IMR-90 (cell line): ENCODE results near the gene SLC26A2. TPM values are rescaled to one million over a fixed set of nuclear protein-coding genes. Genes with fewer than 3 reads are reported as not detected.
A peak's percentile ranks its signal among the peaks of the same experiment; 100 is the strongest.

Experiments used
- ATAC-seq: fragments of 200-7000 bp; cut with Tn5 transposase; 2 replicates; pipeline ENCODE4 v1.9.1; 2020; ENCODE audit warnings: low read depth, mild to moderate bottlenecking, moderate library complexity
- BruUV-seq: library from RNA; stranded (reverse); fragments of 400-500 nt; replicated peaks from 2 replicates; lab custom pipeline; 2021; lab: Mats Ljungman, UMichigan
- CTCF ChIA-PET: fragments of 300-600 bp; formaldehyde crosslinking; extraction: SDS; loops from one replicate; lab custom pipeline; 2021; ENCODE audit warnings: antibody characterized with exemption; lab: Yijun Ruan, JAX
- POLR2A ChIA-PET: fragments of 300-600 bp; sonication (Branson Sonifier 250); formaldehyde crosslinking; loops from one replicate; lab custom pipeline; 2022; ENCODE audit warnings: antibody characterized with exemption; ENCODE audit not compliant: unreplicated experiment; lab: Charles Lee
- DNase-seq: peaks from one replicate; pipeline ENCODE4 v3.0.0; 2013
- H2AFZ ChIP-seq: replicated peaks from 2 replicates; pipeline ENCODE3; 2013; ENCODE audit warnings: low read length, mild to moderate bottlenecking; ENCODE audit not compliant: poor library complexity
- H2AK5ac ChIP-seq: 2 replicates; pipeline ENCODE4 v1.6.1; 2013; ENCODE audit warnings: low read depth, low read length, inconsistent platforms
- H2AK9ac ChIP-seq: replicated peaks from 2 replicates; pipeline ENCODE3; 2013; ENCODE audit warnings: mild to moderate bottlenecking, low read depth, low read length, moderate library complexity; ENCODE audit not compliant: poor library complexity
- H2BK120ac ChIP-seq: 2 replicates; pipeline ENCODE4 v1.6.1; 2013; ENCODE audit warnings: low read depth, low read length, inconsistent platforms
- H2BK15ac ChIP-seq: 3 replicates; pipeline ENCODE4 v1.6.1; 2013; ENCODE audit warnings: low read depth, low read length, inconsistent platforms
- H2BK20ac ChIP-seq: 2 replicates; pipeline ENCODE4 v1.6.1; 2013; ENCODE audit warnings: low read depth, mild to moderate bottlenecking, inconsistent platforms, low read length, moderate library complexity
- H2BK5ac ChIP-seq: 2 replicates; pipeline ENCODE4 v1.6.1; 2013; ENCODE audit warnings: mild to moderate bottlenecking, low read depth, low read length, inconsistent platforms; ENCODE audit not compliant: poor library complexity, severe bottlenecking
- H3K14ac ChIP-seq: replicated peaks from 2 replicates; pipeline ENCODE4 v1.6.1; 2013; ENCODE audit warnings: low read depth, low read length, inconsistent platforms
- H3K18ac ChIP-seq: 2 replicates; pipeline ENCODE4 v1.6.1; 2013; ENCODE audit warnings: low read depth, low read length, control low read depth
- H3K23ac ChIP-seq: 2 replicates; pipeline ENCODE4 v1.6.1; 2013; ENCODE audit warnings: low read depth, low read length, inconsistent platforms
- H3K27ac ChIP-seq: 2 replicates; pipeline ENCODE4 v1.5.1; 2013; ENCODE audit warnings: mild to moderate bottlenecking, control low read depth, low read length; ENCODE audit not compliant: insufficient read depth
- H3K27me3 ChIP-seq: 2 replicates; pipeline ENCODE4 v1.6.1; 2013; ENCODE audit warnings: low read length; ENCODE audit not compliant: control insufficient read depth, insufficient read depth
- H3K36me3 ChIP-seq: 2 replicates; pipeline ENCODE4 v1.6.1; 2013; ENCODE audit warnings: low read length, mixed read lengths; ENCODE audit not compliant: control insufficient read depth, insufficient read depth
- H3K4ac ChIP-seq: 2 replicates; pipeline ENCODE4 v1.6.1; 2013; ENCODE audit warnings: low read depth, low read length, inconsistent platforms
- H3K4me1 ChIP-seq: 2 replicates; pipeline ENCODE4 v1.6.1; 2013; ENCODE audit warnings: low read length, mixed read lengths; ENCODE audit not compliant: control insufficient read depth, insufficient read depth
- H3K4me2 ChIP-seq: 2 replicates; pipeline ENCODE4 v1.6.1; 2013; ENCODE audit warnings: low read depth, mild to moderate bottlenecking, control low read depth, low read length, moderate library complexity
- H3K4me3 ChIP-seq: 2 replicates; pipeline ENCODE4 v1.5.1; 2013; ENCODE audit warnings: low read depth, mild to moderate bottlenecking, control low read depth, low read length, moderate library complexity; ENCODE audit not compliant: insufficient read depth
- H3K56ac ChIP-seq: 2 replicates; pipeline ENCODE4 v1.6.1; 2013; ENCODE audit warnings: low read length, inconsistent platforms; ENCODE audit not compliant: insufficient read depth; ENCODE audit errors: extremely low read depth
- H3K79me1 ChIP-seq, 2 experiments: 2 replicates each; pipeline ENCODE4 v1.6.1; 2013; ENCODE audit warnings: low read length in 2 of 2, inconsistent platforms in 1 of 2, low read depth in 1 of 2
- H3K9ac ChIP-seq: 2 replicates; pipeline ENCODE4 v1.6.1; 2013; ENCODE audit warnings: low read depth, low read length, control low read depth
- H3K9me1 ChIP-seq: 2 replicates; pipeline ENCODE4 v1.6.1; 2013; ENCODE audit warnings: low read length, inconsistent platforms; ENCODE audit not compliant: insufficient read depth
- H3K9me3 ChIP-seq: 2 replicates; pipeline ENCODE4 v1.6.1; 2013; ENCODE audit warnings: low read length; ENCODE audit not compliant: control insufficient read depth, insufficient read depth
- H4K20me1 ChIP-seq: 2 replicates; pipeline ENCODE4 v1.6.1; 2013; ENCODE audit warnings: low read length, inconsistent platforms; ENCODE audit not compliant: insufficient read depth
- H4K5ac ChIP-seq: 2 replicates; pipeline ENCODE4 v1.6.1; 2013; ENCODE audit warnings: mild to moderate bottlenecking, low read depth, low read length, control low read depth
- H4K8ac ChIP-seq, 2 experiments: 2 replicates each; pipeline ENCODE4 v1.6.1; 2013; ENCODE audit warnings: low read depth in 2 of 2, low read length in 2 of 2, control low read depth in 1 of 2, inconsistent platforms in 1 of 2
- H4K91ac ChIP-seq: 2 replicates; pipeline ENCODE4 v1.6.1; 2013; ENCODE audit warnings: low read depth, low read length, inconsistent platforms; ENCODE audit not compliant: insufficient read depth
- CEBPB ChIP-seq: IDR thresholded peaks from 2 replicates; pipeline ENCODE4 v1.6.1; 2012; ENCODE audit warnings: low read depth, low read length, improper control_type of control experiment
- CHD1 ChIP-seq: IDR thresholded peaks from 2 replicates; pipeline ENCODE4 v1.6.1; 2012; ENCODE audit warnings: low read depth, low read length, improper control_type of control experiment
- CTCF ChIP-seq: conservative IDR thresholded peaks from 2 replicates; pipeline ENCODE4 v1.5.1; 2012; ENCODE audit warnings: mild to moderate bottlenecking, low read depth, low read length, improper control_type of control experiment
- ELK1 ChIP-seq: fragments of 150-350 bp; IDR thresholded peaks from 2 replicates; pipeline ENCODE4 v1.6.1; 2016; ENCODE audit warnings: low read depth, mild to moderate bottlenecking, low read length, moderate library complexity, borderline replicate concordance
- FOS ChIP-seq: fragments of 150-350 bp; IDR thresholded peaks from 2 replicates; pipeline ENCODE4 v1.6.1; 2016; ENCODE audit warnings: low read depth, low read length
- MAFK ChIP-seq: IDR thresholded peaks from 2 replicates; pipeline ENCODE4 v1.6.1; 2012; ENCODE audit warnings: low read depth, low read length, improper control_type of control experiment
- MAZ ChIP-seq: IDR thresholded peaks from 2 replicates; pipeline ENCODE4 v1.6.1; 2012; ENCODE audit warnings: low read depth, mild to moderate bottlenecking, low read length, improper control_type of control experiment, moderate library complexity, borderline replicate concordance
- NFE2L2 ChIP-seq: fragments of 150-350 bp; IDR thresholded peaks from 2 replicates; pipeline ENCODE4 v1.6.1; 2016; ENCODE audit warnings: low read depth, mild to moderate bottlenecking, low read length
- POLR2A ChIP-seq: IDR thresholded peaks from 2 replicates; pipeline ENCODE4 v1.6.1; 2012; ENCODE audit warnings: mild to moderate bottlenecking, low read depth, low read length
- RAD21 ChIP-seq: IDR thresholded peaks from 2 replicates; pipeline ENCODE4 v1.6.1; 2012; ENCODE audit warnings: low read length, improper control_type of control experiment
- RCOR1 ChIP-seq: IDR thresholded peaks from 2 replicates; pipeline ENCODE4 v1.6.1; 2012; ENCODE audit warnings: mild to moderate bottlenecking, low read length, improper control_type of control experiment; ENCODE audit not compliant: insufficient replicate concordance
- SMC3 ChIP-seq: fragments of 150-350 bp; IDR thresholded peaks from 2 replicates; pipeline ENCODE4 v1.6.1; 2016; ENCODE audit warnings: low read depth, mild to moderate bottlenecking, antibody characterized with exemption, low read length, moderate library complexity
- USF2 ChIP-seq: fragments of 150-350 bp; IDR thresholded peaks from 2 replicates; pipeline ENCODE4 v1.6.1; 2017; ENCODE audit warnings: mild to moderate bottlenecking, antibody characterized with exemption, low read length, low read depth
- WGBS, 2 experiments: methylation state at CpG; one replicate each; pipeline versions ENCODE4 v1.1.5 to v1.1.7; 2013; ENCODE audit warnings: missing lambda C conversion rate in 2 of 2; ENCODE audit not compliant: insufficient read length in 1 of 2; ENCODE audit errors: extremely low coverage in 2 of 2; 5-methylcytosine and 5-hydroxymethylcytosine counted together
- dilution Hi-C: fragments of 300-500 bp; cut with HindIII; formaldehyde crosslinking; loops from one replicate; pipeline ENCODE4 v1.14.3; 2018; ENCODE audit warnings: low sequenced_read_pairs; ENCODE audit not compliant: unreplicated experiment
- in situ Hi-C: fragments of 300-500 bp; cut with MboI; formaldehyde crosslinking; loops from 3 replicates; pipeline ENCODE4 v1.14.3; 2019; ENCODE audit warnings: low sequenced_read_pairs, inconsistent platforms, mixed read lengths
- intact Hi-C: fragments of 100-400 bp; cut with micrococcal nuclease; formaldehyde crosslinking; loops from 2 replicates; pipeline ENCODE4 v1.10.0; 2022
- polyA plus RNA-seq, 3 experiments: library from polyadenylated mRNA; depleted of rRNA; stranded (reverse); fragments of >200 nt; gene quantifications; 2 replicates each; pipeline ENCODE4 v1.2.3, GENCODE V29; 2012; ENCODE audit warnings: low replicate concordance in 1 of 3
- total RNA-seq: library from RNA; depleted of rRNA; stranded (reverse); fragments of >200 nt; gene quantifications from 2 replicates; pipeline ENCODE4 v1.2.3, GENCODE V29; 2012

The SLC26A2 gene
- total and polyA plus RNA-seq, 2 of the 4 experiments (the other 2 are of a cell fraction) = 2.2 to 9.9 TPM

DNA sequence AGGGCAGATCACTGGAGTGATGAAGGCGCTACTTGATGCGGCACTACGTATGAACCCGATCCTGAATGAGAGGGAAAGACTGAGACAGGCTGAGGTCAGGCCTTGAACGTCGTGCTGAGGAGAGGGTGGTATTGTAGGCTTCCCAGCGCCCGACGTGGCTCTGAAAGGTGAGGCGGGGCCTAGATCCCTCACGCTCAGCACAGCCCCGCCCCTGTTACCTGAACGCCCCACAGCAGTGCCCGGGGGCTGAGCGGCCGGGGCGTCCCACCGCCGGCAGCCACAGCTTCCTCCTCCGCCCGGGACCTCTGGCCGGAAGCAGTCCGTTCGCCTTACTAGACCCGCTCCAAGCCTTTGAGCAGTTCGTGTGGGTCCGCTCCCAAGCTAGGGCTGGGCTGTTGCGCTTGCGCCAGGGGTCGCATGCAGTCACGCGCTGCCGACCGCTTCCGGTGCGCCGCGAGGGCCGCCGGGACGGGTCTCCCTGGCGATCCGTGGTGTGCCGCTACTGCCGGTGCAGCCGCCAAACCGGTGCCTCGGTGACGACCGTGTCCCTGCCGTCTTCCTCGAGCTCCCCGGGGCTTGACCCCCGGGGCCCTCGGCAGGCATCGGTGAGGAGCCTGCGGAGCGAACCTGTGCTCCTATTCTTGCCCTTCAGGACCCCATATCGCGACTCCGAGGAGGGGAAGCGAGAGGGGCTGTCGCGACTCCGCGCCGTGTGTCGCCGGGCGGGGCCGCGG is 39.9 kb downstream of the SLC26A2 start, which contains the start of the genes HMGXB3 and TIGD6:
Gene HMGXB3, plus strand, starts transcription at position 484 of the 734 bp plus-strand sequence. CDS start 4,114 bp downstream, outside the sequence.
Gene TIGD6, minus strand, starts transcription at position 399 of the 734 bp plus-strand sequence. CDS start 4,306 bp downstream, outside the sequence.
- H3K56ac ChIP-seq = peak within 1 kb of the TSS; percentile 91
- TF ChIP-seq FOS (no peak), RCOR1 (no peak), POLR2A (peak; percentile 92), ELK1 (no peak), MAFK (no peak), CTCF (no peak), CEBPB (peak; percentile 43; the same call in 1 of the 2 replicates), SMC3 (no peak), RAD21 (no peak; the same call in 1 of the 2 replicates), NFE2L2 (no peak), USF2 (peak; percentile 95), MAZ (peak; percentile 53; the same call in 1 of the 2 replicates), CHD1 (no peak)

More for the DNA sequence above, 39.9 kb downstream of the SLC26A2 start, which contains the start of the genes HMGXB3 and TIGD6:
- dilution Hi-C loops = no loop called here
- BruUV-seq = no TSS peak
- WGBS, 2 experiments = 1% methylated on average over 19 of the region's 72 CpGs; no CpG with 5 or more reads in 1 of the 2 experiments
- Histone ChIP-seq H4K91ac (peak within 1 kb of the TSS; percentile 91), H2BK120ac (peak within 1 kb of the TSS; percentile 22), H3K14ac (peak within 1 kb of the TSS; percentile 94), H4K8ac (peak within 1 kb of the TSS; percentile 96 to 99), H3K4me2 (peak within 1 kb of the TSS; percentile 99), H3K18ac (peak within 1 kb of the TSS; percentile 16), H3K23ac (peak within 1 kb of the TSS; percentile 94), H2BK15ac (peak within 1 kb of the TSS; percentile 49; the same call in 2 of the 3 replicates), H3K9ac (peak within 1 kb of the TSS; percentile 93), H4K20me1 (peaks cover 32% of the 10 kb centered on the region; the same call in 1 of the 2 replicates), H3K4me1 (no peaks in the 10 kb centered on the region; the same call in 1 of the 2 replicates), H3K27me3 (no peaks in the 10 kb centered on the region), H2AFZ (peak within 1 kb of the TSS; percentile 95), H2AK5ac (peak within 1 kb of the TSS; percentile 94), H3K27ac (peak within 1 kb of the TSS; percentile 75), H3K79me1 (peaks cover 11 to 57% of the 10 kb centered on the region in 2 experiments), H3K36me3 (peaks cover 4% of the 10 kb centered on the region), H3K9me3 (no peaks in the 10 kb centered on the region), H2BK5ac (peak within 1 kb of the TSS; percentile 64), H2AK9ac (peak within 1 kb of the TSS; percentile 98), H3K4me3 (peak within 1 kb of the TSS; percentile 62), H3K9me1 (peaks cover 9% of the 10 kb centered on the region), H4K5ac (peak within 1 kb of the TSS; percentile 89), H3K4ac (peak within 1 kb of the TSS; percentile 95), H2BK20ac (no peak within 1 kb of the TSS)
- ChIA-PET CTCF (interaction anchor here (1.4 to 3.2 kb wide), 2 partner anchors 10 to 166 kb away, joined by 4 to 10 read pairs; no protein-coding TSS in a partner anchor), POLR2A (interaction anchor here (0.6 to 1.0 kb wide), 2 partner anchors 108 to 219 kb away, joined by 4 to 5 read pairs; no protein-coding TSS in a partner anchor)
- DNase-seq (peak; percentile 95), ATAC-seq (peak; percentile 88)
- intact Hi-C loops = loop anchor here (10.0 kb wide), 2 partner anchors 354 to 434 kb away; partner anchors contain the start of gene TCOF1
- in situ Hi-C loops = loop anchor here (10.0 kb wide), 1 partner anchor 214 kb away; no protein-coding TSS in a partner anchor
